ENCODE measurements around the gene TBX10. TPM values are rescaled to one million over a fixed set of nuclear protein-coding genes. Genes with fewer than 3 reads are reported as not detected.
A peak's percentile ranks its signal among the peaks of the same experiment; 100 is the strongest.

The TBX10 gene
- total RNA-seq, 1 experiment from 2014 or later = not detected

DNA sequence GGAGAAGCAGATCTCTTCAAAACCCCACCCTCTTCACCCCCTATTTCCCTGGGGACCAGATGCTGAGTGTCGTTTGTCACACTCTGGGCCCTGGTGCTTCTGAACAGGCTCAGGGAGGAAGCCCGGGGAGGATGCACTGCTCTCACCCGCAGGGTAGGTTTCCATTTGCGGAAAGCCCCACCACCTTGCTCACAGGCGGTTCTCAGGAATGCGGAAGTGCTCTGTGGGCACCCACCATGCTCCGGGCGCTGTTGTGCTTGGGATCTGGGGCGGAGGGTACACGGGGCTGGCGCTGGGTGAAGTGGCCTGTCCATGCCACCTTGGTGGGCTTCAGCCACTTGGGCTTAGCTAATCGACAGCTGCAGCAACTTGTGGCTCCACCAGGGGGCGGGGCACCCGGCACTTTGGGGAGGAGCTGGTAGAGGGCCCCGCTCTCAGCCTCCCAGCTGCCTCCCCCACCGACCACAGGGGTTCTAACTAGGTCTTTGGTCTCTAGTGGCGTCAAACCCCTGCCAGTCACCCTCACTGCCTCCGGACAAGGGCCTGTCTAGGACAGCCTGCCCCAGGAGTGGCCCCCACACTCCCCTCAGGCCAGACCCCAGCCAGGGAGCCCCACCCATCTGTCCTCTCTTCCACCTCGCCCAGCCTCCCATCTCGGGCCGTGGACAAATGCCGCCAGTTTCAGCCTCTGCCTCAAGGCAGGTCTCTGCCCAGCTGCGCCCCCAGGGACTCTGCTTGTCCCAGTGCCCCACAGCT is 25.4 kb downstream of the TBX10 start:
- DNase-seq (ENCODE audit: low read depth, low spot score) = no peak
- Histone ChIP-seq H3K4me1 (ENCODE audit: control insufficient read depth, insufficient read depth, low read length) (peaks cover 11% of the 10 kb centered on the region), H3K27ac (ENCODE audit: low read length) (peak overlapping the region; percentile 37), H3K9me3 (ENCODE audit: control insufficient read depth, insufficient read depth, low read depth, low read length) (no peaks in the 10 kb centered on the region), H3K36me3 (ENCODE audit: control insufficient read depth, insufficient read depth, low read length) (no peaks in the 10 kb centered on the region), H3K4me3 (ENCODE audit: low read depth in 2 of 2, low read length in 2 of 2) (no peak overlapping the region; a peak in 1 of 4 replicates), H3K27me3 (ENCODE audit: control insufficient read depth, insufficient read depth, low read length) (no peaks in the 10 kb centered on the region)
- in situ Hi-C loops (cut with HindIII; ENCODE audit: low pct_unique_long_range_greater_than_20kb, low sequenced_read_pairs) = no loop called here
- ChIA-PET POLR2A (interaction anchor here (0.5 kb wide), 1 partner anchor 67 kb away, joined by 4 read pairs; no protein-coding TSS in a partner anchor), CTCF (interaction anchor here (0.6 to 1.8 kb wide), 8 partner anchors 8 to 70 kb away, joined by 3 to 11 read pairs (median 4); partner anchors contain the start of gene NUDT8)
- no peak for TF ChIP-seq TCF7L2 (IDR thresholded peaks at IDR 0.05; ENCODE audit: low read depth, low read length)
- no peak for TF ChIP-seq SIN3A (IDR thresholded peaks at IDR 0.05; ENCODE audit: borderline replicate concordance, insufficient read depth, low read depth, low read length)
- TF ChIP-seq POLR2AphosphoS5 (IDR thresholded peaks at IDR 0.05; ENCODE audit: low read depth, low read length) = peak; percentile 39; the same call in 1 of the 2 replicates
- peak; percentile 89 for TF ChIP-seq CTCF (IDR thresholded peaks at IDR 0.05)
- peak in 1 of 2 experiments; percentile 30; a peak in 1 of 4 replicates for TF ChIP-seq REST (IDR thresholded peaks at IDR 0.05; ENCODE audit: insufficient read depth in 1 of 2, low read depth in 2 of 2, low read length in 1 of 2)
- no TSS peak for BruUV-seq (replicated peaks)
- ATAC-seq = peak; percentile 68
- intact Hi-C loops (cut with micrococcal nuclease; ENCODE audit: unreplicated experiment) = no loop called here

DNA sequence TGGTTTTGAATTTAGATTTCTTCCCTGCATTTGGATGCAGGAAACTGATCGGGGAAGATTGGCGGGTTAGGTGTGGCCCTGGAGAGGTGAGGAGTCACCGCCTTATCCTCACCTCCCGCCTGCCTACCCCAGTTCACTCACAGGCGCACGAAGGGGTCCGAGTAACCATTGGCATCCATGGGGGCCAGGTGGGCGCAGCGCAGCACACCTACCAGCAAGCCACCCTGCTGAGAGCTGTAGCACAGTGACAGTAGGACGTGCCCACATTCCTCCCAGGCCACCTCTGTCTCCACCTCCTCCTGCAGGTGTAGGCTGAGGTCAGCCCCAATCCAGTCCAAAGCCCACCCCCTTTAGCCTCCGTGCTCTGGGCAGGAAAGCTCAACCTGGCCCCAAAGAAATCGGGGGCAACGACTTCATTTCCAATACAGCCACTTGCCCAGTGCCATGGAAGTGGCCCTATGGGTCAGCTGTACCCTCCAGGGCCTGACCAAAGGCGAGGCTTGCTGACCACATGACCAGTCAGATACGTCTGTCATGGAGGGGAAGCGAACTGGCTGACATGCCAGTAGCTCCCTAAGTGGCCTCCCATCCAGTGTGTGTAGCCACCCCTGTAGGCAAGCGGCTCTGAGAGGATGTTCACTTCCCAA is 26.1 kb downstream of the TBX10 start:
- Histone ChIP-seq H3K27me3 (ENCODE audit: control insufficient read depth, insufficient read depth, low read length) (no peaks in the 10 kb centered on the region), H3K36me3 (ENCODE audit: control insufficient read depth, insufficient read depth, low read length) (no peaks in the 10 kb centered on the region), H3K4me3 (ENCODE audit: low read depth in 2 of 2, low read length in 2 of 2) (no peak overlapping the region), H3K4me1 (ENCODE audit: control insufficient read depth, insufficient read depth, low read length) (peaks cover 11% of the 10 kb centered on the region), H3K27ac (ENCODE audit: low read length) (peak overlapping the region; percentile 37; the same call in 1 of the 2 replicates), H3K9me3 (ENCODE audit: control insufficient read depth, insufficient read depth, low read depth, low read length) (no peaks in the 10 kb centered on the region)
- intact Hi-C loops (cut with micrococcal nuclease; ENCODE audit: unreplicated experiment) (no loop called here), in situ Hi-C loops (cut with HindIII; ENCODE audit: low pct_unique_long_range_greater_than_20kb, low sequenced_read_pairs) (no loop called here)
- peak; percentile 24 for ATAC-seq
- BruUV-seq (replicated peaks) = no TSS peak
- no peak for TF ChIP-seq CTCF (IDR thresholded peaks at IDR 0.05)
- TF ChIP-seq SIN3A (IDR thresholded peaks at IDR 0.05; ENCODE audit: borderline replicate concordance, insufficient read depth, low read depth, low read length) = no peak
- no peak for TF ChIP-seq TCF7L2 (IDR thresholded peaks at IDR 0.05; ENCODE audit: low read depth, low read length)
- no peak for TF ChIP-seq POLR2AphosphoS5 (IDR thresholded peaks at IDR 0.05; ENCODE audit: low read depth, low read length)
- no peak for TF ChIP-seq REST (IDR thresholded peaks at IDR 0.05; ENCODE audit: insufficient read depth in 1 of 2, low read depth in 2 of 2, low read length in 1 of 2)
- CTCF ChIA-PET = interaction anchor here (0.5 to 1.8 kb wide), 5 partner anchors 8 to 58 kb away, joined by 3 to 11 read pairs (median 3); partner anchors contain the start of gene NUDT8
- DNase-seq (ENCODE audit: low read depth, low spot score) = no peak
- POLR2A ChIA-PET = interaction anchor here (0.6 kb wide), 1 partner anchor 32 kb away, joined by 8 read pairs; no protein-coding TSS in a partner anchor
